HG02610 (cell line): ENCODE measurements around the gene KRT76.

ENCODE experiments used
- ATAC-seq: cut with Tn5 transposase; IDR thresholded peaks from one replicate; pipeline ENCODE4 v1.9.1; 2021; ENCODE audit warnings: mild to moderate bottlenecking, moderate library complexity; ENCODE audit not compliant: unreplicated experiment

Gene KRT76

DNA sequence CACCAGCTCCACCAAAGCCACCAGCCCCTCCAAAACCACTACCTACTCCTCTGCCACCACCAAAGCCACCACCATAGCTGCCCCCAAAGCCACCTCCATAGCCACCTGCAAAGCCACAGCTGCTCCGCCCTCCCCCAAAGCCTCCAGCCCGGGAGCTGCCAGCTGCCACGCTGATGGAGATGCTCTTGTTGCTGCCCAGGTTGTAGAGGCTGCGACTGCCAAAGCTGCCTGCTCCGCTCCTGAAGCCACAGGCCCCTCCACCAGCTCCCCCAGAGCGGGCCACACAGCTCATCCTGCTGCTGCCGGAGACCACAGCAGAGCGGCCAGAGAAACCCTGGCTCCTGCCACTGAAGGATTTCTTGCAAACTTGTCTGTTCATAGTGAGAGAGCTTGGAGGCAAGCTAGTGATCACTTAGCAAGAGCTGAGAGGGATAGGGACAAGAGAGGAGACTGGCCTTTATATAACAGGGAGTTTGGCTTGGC is at the start of gene KRT76:
Gene KRT76, minus strand, starts transcription at position 433 of the 483 bp plus-strand sequence. Its CDS starts 54 bp downstream, at position 379.
- no peak for ATAC-seq

DNA sequence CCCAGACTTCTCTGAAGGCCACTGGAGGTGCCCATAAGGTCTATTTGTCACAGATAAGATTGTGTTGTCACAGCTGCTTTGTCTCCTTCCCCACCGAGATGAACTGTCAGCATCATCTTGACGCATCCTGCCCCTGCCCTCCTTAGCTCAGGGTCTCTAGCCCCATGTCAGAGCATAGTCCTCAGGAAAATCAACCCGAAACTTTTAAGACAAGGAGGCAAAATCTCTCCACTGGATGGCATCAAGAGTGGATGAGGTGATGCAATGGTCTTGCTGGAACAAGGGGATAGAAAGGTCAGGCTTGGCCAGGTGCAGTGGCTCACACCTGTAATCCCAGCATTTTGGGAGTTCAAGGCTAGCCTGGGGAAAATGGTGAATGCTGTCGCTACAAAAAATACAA is 48.8 kb upstream of the KRT76 start:
- no peak for ATAC-seq

DNA sequence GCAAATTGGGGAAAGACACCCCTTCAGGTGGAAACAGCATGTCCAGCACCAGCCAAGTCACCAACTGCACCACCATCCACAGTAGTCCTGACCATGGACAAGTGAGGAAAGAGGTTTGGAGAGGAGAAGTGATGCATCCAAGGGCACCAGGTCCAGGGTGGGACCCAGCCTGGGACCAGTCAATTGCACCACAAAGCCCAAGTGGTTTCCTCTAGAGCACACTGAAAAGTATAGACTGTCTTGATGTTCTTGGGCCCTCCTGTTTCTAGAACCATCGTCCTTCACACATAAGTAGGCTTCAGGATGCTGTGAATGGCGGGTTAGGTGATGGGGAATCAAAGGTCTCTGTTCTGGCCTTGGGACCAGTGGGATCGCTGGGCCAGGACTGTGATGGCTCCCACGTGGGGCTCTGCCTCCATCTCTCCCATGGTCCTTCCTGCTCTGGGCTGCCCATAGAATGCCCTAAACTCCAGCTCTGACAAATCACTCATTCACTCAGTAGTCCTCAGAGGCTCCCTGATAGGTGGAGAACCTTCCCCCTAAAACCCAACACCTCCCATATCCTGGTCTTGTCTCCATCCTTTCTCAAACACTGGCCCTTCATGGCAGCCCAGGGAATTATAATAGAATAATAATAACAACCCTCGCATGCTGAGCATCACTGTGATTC is 47.7 kb upstream of the KRT76 start:
- no peak for ATAC-seq

DNA sequence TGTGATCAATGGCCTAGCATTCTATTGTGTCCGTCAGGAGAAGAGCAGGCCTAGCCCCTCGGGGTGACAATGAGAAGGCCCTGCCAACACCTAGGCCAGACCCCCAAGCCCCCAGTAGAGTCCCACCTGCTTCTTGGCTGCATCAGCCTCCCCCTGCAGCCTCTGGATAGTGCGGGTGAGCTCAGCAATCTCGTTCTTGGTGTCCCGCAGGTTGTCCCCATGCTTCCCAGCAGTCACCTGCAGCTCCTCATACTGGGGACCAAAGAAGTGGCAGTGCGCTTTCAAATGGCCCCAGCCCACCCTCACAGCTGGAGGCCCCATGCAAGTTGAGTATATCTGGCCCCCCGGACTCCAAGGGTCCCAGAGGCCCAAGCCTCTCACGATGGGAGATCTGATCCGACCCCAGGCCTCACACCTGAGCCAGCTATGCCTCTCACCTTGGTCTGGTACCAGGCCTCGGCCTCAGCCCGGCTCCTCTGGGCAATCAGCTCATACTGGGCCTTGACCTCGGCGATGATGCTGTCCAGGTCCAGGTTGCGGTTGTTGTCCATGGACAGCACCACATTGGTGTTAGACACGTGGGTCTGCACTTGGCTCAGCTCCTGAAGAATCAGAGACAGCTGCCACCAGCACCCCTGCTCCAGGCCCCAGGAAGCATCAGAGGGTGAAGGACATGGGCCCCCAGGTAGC is 46.8 kb upstream of the KRT76 start:
- no peak for ATAC-seq

DNA sequence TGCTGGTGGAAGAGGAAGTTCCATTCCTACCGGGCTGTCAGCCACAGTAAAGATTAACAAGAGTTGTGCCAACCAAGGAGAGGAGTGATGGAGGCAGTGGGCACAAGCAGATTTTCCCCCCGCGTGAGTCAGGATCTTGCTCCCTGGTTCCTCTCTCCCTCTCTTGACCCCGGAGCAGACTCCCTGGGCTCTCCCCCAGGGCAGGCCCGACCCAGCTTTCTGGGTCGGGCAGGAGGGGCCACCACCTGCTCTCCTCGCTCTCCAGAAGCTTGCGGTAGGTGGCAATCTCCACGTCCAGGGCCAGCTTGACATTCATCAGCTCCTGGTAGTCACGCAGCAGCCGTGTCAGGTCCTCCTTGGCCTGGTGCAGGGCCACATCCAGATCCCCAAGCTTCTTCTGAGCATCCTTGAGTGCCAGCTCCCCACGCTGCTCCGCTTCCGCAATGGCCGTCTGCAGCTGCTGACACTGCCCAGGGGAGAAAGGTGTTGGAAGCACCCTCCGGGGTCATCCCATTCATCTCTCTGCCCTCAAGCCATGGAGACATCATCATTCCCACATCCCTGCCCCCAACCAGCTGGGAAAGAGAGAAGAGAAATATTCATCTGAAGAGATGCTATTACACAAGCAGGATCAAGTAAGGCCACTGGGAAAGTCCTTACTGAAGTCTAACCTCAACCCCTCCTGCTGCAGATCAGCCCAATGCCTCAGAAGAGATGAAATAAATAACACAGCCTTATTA is 45.8 kb upstream of the KRT76 start:
- ATAC-seq: no peak

DNA sequence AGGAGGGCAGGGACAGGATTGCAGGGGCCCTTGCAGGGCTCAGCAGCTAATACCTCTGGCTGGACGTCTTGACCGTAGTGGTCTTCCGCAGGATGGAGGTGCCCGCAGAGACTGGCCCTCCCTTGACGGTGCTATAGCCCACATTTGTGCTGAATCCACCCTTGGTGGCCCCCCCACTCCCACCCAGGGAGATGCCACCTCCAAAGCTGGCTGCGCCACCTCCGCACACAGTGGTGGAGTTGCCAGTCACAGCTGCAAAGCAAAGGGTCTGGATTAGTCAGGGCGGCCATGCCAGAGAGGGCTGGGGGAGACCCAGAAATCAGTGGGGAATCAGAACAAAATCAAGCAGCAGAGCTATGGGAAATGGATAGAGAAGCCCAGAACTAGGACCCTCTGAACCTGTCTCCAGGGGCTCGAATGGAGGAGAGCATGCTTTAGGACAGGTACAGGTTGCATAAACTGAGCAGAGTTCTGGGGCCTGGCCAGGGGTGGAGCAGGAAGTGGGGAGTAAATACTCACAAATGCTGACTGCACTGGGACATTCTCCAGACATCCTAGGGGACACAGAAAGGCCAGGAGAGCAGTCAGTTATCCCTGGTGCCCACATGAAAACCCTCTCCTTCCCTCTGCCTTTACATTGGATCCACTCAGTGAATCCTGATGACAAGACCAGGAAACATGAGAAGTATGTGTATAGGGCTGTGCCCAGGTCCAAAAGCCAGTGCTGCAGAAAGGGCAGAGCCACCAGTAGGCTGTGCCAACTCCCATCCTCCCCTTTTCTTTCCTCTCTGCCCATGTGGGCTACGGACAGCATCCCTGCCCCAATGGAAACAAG is 44.9 kb upstream of the KRT76 start:
- ATAC-seq: no peak

DNA sequence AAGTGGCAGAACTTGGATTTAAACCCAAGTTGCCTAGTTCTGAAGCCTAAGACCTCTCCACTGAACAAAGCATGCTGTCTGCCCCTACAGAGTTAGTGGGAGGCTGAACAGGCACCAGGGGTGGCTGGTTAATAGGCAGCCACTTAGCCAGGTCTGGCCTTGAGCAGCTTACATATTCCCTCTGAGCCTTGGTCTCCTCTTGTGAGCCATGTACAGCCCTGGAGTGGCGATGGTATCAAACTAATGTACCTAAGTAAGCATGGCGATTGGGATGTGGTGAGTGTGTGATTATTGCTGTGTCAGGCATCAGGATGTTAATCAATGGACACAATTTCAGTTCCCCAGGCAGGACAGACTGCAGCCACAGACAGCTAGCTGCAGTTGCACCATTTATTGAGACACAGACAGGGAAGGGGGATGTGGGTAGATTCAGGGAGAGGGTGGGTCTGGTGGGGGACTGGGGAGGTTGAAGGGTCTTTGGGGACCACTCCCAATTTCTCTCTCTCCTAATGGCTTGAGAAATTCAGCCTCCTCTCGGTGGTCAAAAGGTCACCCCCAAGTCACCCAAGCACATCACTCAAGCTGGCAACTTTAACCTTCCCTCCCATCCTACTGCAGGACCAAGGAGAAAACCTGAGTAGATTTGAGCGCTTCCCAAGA is 44.1 kb upstream of the KRT76 start:
- ATAC-seq: no peak

DNA sequence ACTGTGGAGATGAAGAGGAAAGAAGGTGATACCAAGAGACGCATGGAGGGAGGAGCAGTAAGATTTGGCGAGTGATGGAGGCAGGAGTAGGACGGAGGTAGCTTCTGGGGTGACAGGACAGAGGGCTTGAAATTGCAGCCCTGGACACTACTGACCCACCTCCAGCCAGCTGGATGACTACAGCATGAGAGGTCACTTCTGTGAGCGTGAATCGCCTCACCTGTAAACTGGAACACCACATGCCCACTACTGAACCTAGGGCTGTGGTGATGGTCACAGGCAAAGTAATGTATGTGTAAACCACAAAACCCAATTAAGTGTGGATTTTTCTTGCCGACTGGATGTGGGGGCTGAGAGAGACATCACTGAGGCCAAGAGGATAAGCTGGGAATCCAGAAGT is 43.4 kb upstream of the KRT76 start:
- no peak for ATAC-seq

DNA sequence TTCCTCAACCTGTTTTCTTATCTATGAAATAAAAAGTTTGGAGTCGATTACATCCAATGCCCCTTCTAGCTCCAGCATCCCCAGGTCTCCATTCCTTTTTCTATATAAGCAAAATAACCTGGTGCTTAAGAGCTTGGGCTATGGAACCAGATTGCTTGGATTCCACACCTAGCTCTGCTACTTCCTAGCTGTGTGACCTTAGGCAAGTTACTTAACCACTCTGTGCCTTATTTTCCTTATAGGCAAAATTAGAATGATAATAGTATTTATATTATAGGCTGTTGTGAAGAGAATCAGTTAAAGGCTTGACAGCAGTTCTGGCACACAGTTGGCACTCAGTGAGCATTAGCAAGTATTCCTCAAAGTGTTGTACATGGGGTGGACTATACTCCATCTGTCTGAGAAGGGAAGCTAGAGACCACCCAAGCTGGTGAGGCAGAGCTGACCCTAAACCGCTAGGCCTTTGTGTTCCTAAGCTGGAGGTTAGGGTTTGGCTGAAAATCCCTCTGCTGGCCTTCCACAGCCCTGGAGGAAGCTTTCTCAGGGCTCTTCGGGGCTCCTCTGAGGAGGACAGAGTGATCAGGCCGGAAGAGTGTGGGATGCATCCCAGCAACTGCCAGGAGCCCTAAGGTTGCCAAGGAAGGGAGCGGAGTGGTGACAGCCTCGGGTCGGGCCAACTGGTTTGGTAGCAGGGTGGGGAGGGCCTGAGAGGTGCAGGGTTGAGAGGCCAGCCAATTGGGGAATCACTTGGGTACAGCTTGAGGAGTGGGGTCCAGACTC is 42.8 kb upstream of the KRT76 start:
- ATAC-seq: no peak

DNA sequence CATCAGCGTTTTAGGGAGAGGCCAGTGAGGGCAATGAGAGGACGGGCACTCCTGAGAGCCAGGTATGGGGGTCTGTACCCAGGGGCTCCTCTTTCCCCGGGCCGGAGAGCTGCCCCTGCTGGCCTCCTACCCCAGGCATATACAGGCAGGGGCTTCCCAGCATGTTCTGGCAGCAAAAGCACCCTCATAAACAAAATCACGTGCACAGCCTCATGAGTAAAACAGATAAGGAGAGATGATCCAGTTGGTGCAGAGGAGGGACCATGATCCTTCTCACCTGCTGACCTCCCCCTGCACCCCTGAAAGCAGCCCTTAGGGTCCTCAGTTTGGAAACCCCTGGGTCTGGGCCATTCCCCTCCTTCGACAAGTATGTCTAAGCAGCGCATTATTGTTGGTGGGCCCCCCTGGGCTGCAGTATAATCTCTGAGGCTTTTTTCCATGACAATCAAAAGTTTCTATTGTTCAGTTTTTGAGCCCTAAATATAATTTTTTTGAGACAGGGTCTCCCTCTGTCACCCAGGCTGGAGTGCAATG is 41.8 kb upstream of the KRT76 start:
- no peak for ATAC-seq

DNA sequence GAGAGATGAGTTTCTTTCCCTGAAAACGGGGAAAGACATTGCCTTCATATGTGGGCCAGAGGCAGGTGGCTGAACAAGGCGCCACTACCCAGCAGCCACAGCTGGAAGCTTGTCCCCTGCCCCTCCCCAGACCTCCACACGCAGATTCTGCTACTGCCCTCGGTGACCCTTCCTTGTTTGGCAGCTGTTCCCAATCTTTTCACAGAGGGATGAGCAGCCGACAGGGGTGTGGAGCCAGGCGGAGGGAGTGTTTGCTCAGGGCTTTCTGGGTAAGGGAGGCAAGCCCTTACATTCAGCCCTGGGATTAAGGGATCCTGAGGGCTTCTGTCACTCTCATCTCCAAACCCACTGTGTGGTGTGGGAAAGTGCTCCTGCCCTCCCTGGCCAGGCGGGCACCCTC is 41.2 kb upstream of the KRT76 start:
- no peak for ATAC-seq

DNA sequence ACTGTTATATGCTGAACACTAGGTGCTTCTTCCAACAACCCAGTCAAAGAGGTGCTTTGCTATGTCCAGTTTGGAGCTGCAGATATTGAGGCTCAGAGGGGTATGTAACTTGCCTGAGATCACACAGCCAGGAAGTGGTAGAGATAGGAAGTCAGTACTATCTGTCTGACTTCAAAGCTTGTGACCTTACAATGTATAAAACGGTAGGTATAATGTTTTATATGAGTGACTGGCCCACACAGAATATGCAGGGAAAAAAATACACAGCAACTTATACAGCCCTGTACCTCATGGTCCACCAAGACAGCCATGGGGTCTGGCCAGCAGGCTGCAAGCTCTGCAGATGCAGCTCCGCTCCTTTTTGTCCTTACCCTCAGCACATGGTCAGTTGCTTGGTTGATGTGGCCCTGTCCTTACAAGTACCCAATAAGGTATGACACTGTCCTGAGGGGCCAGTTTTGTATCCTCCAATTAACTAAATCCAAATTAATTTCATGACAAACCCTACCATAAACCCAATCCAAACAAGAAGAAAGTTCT is 40.6 kb upstream of the KRT76 start:
- ATAC-seq: no peak

DNA sequence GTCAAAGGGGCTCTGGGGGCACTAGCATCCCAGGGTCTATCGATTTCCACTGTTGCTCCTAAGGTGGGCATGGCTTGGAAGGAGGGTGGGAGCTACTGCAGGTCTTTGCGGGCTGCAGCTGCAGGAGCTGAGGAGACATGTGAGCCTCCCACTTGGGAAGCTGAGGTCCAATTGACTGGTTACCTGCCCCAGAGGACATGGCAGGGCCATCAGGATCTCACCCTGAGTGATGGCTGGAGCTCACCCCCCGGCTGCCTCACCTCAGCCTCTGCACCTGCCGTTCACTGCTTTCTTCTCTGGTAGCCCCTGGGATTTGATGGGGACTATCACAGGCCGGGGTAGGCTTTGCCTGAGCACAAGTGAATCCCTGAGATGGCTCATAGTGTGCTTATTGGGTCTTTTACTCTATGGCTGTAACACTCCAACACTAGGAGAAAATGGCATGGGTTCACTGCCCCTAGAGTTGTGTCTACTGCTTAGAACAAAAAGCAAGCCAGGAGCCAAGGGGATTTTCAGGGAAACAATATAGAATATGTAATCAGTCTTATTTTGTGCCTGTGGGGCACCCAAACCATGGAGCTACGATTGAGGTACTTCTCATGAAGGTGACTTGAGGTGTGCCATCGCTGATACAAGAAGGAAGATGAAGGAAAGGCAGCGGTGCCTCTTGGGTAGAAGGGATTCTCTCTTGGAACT is 40.0 kb upstream of the KRT76 start:
- ATAC-seq: no peak

DNA sequence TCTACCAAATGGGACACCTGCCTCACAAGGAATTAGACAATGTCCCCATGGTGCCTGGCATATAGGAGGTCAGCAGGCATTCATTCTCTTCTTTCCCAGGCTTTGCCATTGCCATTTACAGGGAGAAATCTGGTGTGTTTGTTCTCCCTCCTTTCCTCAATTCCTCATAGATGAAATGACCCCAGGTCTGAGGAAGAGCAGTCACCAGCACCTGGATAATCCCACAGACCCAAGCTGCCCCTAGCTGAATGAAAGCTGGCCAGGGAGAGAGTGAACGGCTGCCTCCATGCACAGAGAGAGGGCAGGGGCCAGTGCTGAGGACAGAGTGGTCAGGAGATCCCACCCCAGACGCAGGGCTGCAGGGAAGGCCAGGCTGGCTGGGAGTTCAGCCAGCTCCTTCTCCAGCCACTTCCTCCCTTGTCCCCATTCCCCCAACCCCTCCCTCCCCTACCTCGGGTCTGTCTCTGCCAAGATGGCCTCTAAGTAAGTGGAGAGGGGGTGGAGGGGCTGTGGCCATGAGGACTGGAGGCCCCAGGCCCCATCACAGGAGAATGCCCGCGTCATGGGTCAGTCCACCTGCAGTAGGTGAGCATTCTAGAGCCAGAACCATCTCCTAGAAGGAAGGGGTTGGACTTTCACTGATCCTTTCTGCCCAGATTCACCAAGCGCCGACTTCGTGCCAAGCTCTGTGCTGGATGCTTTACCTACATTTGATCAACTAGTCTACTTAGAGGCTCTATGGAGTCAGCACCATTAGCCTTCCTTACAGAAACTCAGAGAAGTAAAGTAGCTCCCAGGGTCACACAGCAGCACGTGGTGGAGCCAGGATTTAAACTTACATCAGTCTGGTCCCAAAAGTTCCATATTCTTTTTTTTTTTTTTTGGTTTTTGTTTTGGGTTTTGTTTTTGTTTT is 38.8 kb upstream of the KRT76 start:
- ATAC-seq: no peak

DNA sequence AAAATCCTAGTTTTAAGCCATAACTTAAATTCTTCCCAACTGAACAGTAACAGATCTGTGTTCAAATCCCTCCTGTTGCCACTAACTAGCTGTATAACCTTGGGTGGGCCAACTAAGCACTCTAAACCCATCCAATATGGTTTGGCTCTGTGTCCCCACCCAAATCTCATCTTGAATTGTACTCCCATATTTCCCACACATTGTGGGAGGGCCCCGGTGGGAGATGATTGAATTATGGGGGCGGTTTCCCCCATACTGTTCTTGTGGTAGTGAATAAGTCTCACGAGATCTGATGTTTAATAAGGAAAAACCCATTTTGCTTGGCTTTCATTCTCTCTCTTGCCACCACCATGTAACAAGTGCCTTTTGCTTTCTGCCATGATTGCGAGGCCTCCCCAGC is 38.0 kb upstream of the KRT76 start:
- no peak for ATAC-seq

DNA sequence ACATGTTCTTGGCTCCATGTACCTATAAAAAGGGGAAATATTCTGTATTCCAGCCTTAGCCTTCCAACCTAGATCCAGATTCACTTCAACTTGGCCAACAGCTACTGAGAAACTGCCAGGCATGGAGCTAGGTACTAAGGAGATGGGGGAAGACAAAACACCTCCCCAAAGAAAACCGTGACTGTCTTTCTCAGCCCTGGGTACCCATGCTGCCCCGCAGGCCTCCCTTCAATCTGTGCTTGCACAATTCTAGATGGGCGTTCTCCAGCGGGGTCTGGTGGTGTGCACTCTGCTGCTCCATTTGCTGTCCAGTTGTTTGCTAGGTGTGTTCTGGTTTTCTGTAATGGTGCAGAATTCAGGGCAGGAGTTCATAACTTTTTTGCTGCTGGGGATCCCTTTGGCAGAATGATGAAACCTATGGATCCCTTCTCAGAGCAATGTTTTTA is 37.6 kb upstream of the KRT76 start:
- ATAC-seq: no peak

DNA sequence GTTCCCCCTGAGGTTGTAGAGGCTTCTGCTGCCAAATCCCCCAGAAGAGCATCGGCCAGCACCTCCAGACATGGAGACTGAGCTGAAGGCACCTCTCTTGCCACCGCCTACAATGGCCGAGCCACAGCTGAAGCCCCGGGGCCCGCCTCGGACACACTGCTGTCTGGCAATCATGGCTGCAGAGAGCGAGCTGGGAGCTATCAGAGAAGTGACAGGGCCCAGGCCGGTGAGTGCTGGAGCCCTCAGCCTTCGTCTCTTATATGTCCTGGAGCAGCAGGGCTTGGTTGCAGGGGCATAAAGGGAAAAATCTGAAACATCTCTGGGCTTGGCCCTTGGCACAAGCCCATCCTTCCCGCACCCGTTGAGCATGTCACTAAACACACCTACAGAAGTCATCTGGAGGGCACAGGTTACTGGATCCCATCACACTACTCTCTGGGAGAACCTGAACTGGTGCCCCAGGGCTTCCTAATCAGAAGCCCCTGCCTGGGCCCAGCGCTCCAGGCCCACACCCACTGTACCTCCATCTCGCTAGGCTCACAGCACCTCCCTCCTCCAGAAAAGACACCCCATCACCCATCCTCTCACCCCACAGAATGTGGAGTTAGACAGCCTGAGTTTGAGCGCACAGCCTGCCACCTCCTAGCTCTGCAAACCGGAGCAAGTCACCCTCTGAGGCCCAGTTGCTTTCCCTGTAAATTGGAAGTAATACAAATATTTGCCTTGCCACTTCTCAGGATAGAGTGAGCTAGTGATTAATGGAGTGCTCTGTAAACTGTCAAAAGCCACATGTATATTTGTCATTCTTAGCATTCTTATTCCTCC is 37.0 kb upstream of the KRT76 start, which contains the start of gene KRT4:
Gene KRT4, minus strand, starts transcription at position 232 of the 825 bp plus-strand sequence. Its CDS starts 58 bp downstream, at position 174.
- ATAC-seq: no peak
